ENCODE measurements around the gene MON1A. TPM values are rescaled to one million over a fixed set of nuclear protein-coding genes. Genes with fewer than 3 reads are reported as not detected.

The MON1A gene
- total RNA-seq, 2 donors from 2014 or later: 9.4 TPM

DNA sequence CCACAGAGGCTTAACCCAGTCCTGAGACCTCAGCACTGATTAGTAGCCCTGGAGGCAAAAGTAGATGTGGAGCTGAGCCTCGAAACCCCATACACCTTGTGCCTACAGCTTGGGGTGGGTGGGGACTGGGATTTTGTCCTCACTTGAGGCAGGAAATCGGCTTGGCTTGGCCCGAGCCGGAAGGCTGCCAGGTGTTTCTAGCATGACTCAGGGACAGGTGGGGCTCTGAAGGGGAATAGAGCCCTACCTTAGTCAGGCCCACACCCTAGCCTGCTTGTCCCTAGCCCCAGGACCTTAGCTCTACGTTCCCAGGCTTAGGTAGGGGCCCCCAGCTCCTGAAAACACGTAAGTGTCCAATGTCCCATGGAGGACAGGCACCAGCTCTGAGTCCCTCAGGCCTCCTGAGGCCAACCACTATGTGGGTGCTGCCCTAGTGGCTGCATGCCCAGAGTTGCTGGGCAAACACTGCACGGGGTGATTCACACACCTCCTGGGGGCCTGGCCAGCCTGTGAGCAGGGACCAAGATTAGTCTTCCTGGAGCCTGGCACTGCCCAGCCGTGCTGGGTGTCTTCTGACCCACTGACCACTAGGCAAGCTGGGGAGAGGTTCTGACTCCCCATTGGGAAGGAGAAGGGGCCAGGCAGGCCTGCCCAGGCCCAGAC, 29.0 kb downstream of the MON1A start:
- intact Hi-C loops (cut with DNase I, micrococcal nuclease): loop anchor here in 1 of 2 donors (10.0 kb wide), 1 partner anchor 96 kb away; the partner anchor contains the start of gene INKA1
- DNase-seq: peak; percentile 85 to 92
- ATAC-seq: peak; percentile 72

DNA sequence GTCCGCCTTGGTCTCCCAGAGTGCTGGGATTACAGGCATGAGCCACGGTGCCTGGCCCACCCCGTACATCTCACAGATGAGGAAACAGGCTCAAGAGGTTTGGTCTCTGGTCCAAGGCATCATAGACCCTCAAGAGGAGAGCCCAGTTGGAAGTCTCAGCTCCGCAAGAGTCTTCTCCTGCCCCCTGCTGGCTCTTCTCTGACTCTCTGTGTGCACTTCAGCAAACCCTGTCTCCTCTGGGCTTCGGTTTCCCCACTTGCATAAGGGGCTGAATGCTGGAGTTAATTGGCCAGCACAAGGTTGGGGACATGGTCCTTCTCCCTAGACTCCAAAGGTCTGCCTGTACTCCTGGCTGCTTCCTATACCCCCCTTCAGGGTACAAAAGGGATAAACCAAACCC, 29.8 kb downstream of the MON1A start:
- ATAC-seq (no peak), DNase-seq (no peak)
- intact Hi-C loops (cut with DNase I, micrococcal nuclease): loop anchor here in 1 of 2 donors (10.0 kb wide), 1 partner anchor 95 kb away; the partner anchor contains the start of gene INKA1

DNA sequence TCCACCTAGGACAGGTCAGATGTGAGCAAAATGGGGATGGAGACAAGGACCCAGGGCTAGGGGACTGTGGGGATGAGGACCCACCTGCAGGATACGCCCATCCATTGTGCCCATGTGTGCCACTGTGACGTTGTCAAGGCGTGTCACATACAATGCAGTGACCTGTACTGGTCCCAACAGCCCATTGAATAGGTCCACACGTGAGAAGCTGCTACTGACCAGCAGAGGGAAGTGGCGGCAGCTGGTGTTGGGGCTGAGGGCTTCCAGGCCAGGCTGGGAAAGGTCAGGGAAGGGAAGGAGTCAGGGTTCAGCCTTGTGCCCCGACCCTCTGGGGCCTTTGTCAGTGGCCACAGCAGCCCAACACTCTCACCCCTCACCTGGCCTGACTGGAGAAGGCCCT, 30.6 kb downstream of the MON1A start:
- intact Hi-C loops (cut with DNase I, micrococcal nuclease): no loop called here
- no peak for DNase-seq
- ATAC-seq: no peak

DNA sequence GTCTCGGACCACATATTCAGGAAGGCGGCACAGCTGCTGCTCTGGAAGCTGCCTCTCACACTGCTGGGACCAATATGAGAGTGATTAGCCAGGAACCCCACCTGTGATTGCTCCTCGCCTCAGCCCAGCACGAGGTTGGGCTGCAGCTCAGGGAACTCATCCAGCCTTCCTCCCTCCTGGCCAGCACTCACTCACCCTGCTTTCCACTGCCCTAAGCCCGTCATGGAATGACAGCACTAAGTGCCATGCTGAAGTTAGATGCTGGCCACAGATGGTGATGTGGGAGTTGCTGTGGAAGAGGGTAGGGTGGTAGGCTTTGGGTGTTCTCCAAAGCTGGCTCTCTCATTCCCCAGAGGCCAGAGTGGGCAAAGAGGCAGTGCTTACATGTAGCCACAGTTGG, 33.3 kb downstream of the MON1A start:
- intact Hi-C loops (cut with DNase I, micrococcal nuclease): no loop called here
- ATAC-seq (no peak), DNase-seq (no peak)

DNA sequence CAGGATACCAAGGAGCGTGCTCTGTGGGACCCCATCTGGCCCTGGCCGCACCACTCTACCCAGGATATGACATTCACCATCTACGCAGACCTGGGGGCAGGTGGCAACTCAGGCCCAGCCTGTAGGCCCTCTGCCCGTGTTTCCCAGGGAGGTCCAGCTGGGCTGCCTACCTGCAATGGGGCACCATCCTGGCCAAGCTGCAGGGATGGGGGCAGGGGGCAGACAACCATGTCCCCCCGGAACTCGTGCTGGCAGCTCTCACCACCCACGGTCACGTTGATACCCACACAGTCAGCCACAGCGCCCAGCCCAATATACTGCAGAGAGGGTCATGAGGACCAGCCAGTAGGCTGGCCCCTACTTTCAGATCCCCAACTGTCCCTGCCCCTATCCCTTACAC, 33.8 kb downstream of the MON1A start:
- DNase-seq: no peak
- intact Hi-C loops (cut with DNase I, micrococcal nuclease): no loop called here
- no peak for ATAC-seq

DNA sequence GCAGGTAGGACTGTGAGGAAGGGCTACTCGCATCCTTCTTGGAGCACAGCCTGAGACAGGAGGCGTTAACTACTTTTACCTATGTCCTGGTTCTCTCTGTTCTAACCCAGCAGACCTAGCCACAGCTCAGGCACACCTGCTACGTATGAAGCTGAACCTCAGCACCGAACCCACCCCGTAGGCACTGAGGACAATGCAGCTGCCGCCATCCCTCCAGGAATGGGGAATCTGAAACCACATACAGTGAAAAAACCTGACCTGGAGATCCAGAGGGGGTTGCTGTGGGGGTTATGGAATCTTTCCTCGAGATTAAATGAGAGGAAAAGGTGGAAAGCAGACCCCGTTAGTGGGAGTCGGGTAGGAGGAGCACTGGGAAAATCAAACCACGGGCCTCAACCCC, 40.3 kb downstream of the MON1A start:
- no peak for ATAC-seq
- intact Hi-C loops (cut with DNase I, micrococcal nuclease): no loop called here
- DNase-seq: no peak

DNA sequence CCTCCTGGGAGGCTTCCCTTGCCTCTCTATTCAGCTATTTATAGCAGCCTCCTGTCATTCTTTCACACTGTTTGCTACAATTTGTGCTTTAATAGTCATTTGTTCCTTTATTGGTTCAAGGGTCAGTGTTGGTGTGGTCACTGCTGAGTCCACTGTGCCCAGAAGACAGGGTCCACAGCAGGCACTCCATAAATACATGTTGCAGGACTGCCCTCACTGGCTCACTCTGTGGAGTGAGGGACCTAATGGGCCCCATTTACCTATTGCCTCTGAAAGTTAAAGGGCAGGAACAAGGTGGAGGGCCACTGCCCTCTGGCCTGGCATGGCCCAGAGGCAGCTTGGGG, 42.7 kb downstream of the MON1A start:
- ATAC-seq (no peak), DNase-seq (no peak)
- intact Hi-C loops (cut with DNase I, micrococcal nuclease): no loop called here

DNA sequence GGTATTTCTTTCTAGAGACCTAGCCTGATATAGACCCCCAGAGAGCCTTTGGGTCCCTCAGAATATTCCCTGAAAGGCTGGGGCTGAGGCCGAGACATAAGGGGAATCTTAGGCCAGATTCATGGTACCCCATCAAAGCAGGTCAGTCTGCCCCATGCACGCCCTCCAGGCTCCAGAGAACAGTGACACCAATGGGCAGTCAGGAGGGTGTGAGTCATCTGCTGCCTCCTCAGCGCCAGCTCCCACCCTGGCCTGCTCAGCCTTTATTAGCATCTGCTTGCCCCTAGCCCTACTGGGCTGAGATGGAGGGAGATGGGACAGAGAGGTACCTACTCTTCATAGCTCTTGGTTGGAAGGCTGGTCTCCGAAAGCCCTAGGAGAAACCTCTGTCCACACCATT, 45.6 kb downstream of the MON1A start:
- DNase-seq (no peak), ATAC-seq (peak; percentile 2)
- intact Hi-C loops (cut with DNase I, micrococcal nuclease): no loop called here

DNA sequence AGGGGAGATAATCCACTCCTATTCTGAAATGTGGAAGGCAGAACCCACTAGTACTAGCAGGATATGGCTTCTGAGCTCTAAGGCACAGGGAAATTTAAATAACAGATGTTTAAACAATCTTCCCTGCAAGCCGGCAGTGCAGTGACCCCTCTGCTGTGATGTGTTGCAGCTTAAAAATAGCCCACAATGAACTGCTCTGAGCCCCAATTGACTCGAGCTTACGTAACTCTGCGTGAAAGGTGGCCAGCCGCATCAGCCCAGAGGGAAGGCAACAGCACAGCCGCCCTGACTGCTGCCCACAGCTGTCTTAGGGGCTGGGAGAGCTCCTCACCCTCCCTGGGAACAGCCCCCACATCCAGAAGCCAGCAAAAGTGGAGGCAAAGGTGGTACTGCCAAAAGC, 47.4 kb downstream of the MON1A start:
- DNase-seq: no peak
- intact Hi-C loops (cut with DNase I, micrococcal nuclease): no loop called here
- no peak for ATAC-seq

DNA sequence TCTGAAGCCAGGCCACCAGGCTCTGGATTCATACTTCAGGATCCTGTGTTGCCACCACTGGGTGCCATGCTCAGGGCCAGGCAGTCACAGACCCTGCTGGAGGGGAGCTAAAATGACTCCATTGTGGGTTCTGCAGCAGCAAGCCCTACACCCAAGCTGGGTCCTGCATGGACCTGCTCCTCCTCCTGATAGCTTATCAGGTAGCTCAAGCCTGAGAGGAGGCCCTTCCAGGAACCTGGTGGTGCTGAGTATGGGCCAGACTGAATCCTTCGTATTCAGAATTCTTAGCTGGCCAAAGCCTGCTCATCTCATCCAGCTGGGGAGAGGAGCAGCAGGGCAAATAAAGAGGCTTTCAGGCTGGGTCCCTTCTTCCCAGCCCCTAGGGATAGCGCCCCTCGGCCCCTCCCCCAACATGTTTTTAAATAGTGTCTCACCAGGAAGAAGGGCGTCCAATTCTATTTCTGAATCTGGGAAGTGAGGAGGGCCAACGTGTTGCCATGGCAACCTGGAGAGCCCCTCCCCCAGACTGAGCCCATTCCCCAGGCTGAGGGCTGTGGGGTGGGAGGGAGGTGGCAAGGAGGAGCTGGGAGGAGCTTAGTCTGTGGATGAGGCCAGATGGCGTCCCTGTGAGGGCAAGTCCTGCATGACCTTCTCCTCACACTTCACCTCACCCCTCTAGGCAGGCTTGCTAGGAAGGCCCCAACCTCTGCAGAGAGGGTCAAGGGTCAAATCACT, 48.9 kb downstream of the MON1A start:
- no peak for DNase-seq
- no peak for ATAC-seq

DNA sequence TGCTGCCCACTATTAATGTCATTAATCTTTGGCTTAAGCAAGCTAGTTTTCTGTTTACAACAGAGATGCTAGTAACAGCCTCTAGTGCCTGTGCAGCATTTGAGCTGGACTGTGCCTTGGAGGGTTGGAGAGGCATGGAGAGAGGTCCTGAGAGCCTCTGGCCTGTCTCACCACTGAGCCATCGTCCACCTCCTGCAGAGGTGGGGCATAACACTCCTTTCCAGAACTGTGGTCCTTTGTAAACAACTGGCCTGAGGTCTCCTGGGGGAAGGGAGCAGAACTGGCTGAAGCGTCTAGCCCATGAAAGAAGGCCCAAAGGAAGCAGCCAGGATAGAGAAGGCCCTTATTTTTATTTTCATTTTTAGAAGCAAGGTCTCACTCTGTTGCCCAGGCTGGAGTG, 49.9 kb downstream of the MON1A start:
- intact Hi-C loops (cut with DNase I, micrococcal nuclease): no loop called here
- ATAC-seq (no peak), DNase-seq (no peak)

More for the DNA sequence above, 48.9 kb downstream of the MON1A start:
- intact Hi-C loops (cut with DNase I, micrococcal nuclease): no loop called here

DNA sequence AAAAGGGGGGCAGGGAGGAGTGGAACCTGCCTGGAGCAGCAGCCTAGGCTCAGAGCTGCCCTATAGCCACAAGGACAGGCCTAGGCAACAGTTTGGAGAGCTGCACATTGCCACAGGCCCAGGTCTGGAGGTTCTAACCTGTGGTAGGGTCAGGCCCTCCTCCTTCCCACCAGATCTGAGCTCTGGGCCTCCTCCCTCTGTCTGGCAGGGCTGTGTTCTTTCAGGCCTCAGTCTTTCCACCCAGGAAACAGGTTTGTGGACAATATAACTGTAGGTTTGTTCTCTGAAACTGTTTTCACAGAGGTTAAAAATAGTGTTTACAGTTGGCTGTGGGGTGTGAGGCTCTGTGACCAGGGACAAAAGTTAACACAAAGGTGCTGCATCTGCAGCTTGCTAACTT, 50.9 kb downstream of the MON1A start:
- intact Hi-C loops (cut with DNase I, micrococcal nuclease): no loop called here
- no peak for ATAC-seq
- DNase-seq: no peak

DNA sequence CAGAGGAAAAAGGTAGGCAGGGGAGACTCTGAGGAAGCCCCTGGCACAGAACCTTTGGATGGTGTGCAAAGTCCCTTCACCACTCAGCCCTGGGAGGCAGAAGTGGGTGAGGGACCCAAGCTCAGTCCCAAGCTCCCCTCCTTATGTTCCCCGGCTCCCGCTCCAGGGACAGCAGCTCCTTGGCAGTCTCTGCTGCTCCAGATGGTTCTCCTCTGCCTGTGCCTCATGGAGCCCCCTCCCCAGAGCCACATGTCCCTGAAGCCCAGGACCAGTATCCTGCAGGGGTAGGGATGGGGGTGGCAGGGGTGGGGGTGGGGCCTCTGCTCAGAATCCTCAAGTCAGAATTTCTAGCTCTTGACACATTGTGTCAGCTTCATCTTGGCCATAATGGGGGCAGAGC, 51.9 kb downstream of the MON1A start:
- intact Hi-C loops (cut with DNase I, micrococcal nuclease): no loop called here
- DNase-seq: no peak
- ATAC-seq: no peak

DNA sequence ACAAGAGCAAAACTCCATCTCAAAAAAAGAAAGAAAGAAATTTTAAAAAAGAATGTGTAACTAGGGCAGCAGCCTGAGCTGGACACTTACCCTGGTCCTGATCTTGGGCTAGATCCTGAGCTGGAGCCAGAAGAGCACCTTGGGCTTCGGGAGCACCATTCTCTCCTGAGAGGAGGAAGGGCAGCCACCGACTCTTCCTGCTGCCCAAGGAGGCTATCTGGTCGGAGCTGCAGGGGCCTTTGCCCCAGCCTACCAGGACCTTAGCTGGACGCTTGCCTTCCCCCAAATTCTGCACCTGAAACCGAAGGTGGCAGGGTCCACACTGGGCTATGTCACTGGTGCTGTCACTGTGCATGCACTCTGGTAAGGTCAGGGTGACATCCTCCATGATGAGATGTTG, 53.0 kb downstream of the MON1A start:
- intact Hi-C loops (cut with DNase I, micrococcal nuclease): no loop called here
- ATAC-seq: no peak
- no peak for DNase-seq

DNA sequence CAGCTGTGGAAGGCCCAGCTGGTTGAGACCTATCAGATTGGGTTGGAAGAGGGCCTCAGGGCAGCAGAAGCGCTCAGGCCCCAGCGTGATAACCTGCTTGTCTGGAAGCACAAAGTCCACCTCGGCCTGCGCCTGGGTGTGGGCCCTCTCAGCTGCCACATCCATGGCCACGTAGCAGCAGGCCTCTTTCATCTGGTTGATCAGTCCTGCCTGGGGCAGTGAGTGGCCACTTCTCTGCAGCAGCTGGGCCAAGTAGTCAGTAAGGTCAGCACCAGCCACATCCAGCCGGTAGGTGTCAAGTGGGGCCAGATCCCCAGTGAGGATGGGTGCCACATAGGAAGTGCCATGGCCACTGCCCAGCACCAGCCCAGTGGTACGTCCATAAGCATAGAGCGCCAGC, 56.0 kb downstream of the MON1A start:
- ATAC-seq: peak; percentile 95
- intact Hi-C loops (cut with DNase I, micrococcal nuclease): no loop called here
- peak; percentile 83 to 86 for DNase-seq

DNA sequence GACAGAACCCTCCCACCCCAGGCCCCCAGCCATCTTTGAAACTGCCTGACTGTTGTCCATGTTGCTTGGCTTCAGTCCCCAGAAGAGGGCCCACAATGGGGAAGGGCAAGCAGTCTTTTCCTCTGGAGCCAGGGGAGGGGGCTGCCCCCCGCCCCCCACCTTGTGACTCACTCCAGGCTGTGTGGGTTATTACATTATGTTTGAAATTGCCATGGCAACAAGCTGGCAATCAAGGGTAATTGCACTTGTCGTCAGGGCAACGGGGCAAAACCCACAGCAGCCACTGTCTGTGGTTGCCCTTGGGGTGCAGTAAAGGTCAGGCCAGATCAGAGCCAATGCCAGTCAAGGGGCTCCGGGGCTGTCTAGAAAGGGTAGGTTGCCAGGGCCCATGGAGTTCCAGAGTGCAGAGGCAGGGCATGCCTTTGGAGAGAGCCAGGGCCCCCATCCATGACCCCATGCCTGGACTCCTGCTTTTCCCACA, 56.8 kb downstream of the MON1A start:
- ATAC-seq: peak; percentile 12
- DNase-seq: no peak
- intact Hi-C loops (cut with DNase I, micrococcal nuclease): no loop called here

DNA sequence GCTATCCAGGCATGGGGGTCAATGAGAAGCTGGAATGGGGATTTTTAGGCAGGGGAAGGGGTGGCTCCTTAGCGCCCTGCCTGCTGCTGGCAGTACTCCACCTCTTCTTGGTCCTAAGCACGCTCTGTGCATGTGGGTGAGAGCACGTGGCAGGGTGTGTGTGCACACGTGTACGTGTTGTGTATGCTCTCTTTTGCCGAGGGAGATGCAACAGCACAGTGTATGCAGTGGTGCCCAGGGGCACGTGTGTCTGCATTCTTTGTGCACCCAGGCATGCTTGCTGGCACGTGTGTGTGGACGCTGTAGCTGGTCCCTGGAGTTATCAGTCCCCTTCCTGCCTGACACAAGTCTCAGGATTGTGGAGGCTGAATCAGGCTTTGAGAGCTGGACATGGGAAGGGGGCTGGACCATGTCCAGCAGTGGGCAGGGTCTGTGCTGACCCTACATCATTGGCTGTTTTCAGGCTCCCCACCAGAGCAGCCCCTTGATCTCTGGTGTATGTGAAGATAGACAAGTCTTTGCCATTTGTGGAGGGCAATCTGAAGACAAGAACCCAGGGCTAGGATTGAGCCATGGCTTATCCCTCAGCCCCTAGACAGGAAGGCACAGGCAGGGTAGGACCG, 58.0 kb downstream of the MON1A start:
- DNase-seq: no peak
- intact Hi-C loops (cut with DNase I, micrococcal nuclease): no loop called here
- no peak for ATAC-seq

DNA sequence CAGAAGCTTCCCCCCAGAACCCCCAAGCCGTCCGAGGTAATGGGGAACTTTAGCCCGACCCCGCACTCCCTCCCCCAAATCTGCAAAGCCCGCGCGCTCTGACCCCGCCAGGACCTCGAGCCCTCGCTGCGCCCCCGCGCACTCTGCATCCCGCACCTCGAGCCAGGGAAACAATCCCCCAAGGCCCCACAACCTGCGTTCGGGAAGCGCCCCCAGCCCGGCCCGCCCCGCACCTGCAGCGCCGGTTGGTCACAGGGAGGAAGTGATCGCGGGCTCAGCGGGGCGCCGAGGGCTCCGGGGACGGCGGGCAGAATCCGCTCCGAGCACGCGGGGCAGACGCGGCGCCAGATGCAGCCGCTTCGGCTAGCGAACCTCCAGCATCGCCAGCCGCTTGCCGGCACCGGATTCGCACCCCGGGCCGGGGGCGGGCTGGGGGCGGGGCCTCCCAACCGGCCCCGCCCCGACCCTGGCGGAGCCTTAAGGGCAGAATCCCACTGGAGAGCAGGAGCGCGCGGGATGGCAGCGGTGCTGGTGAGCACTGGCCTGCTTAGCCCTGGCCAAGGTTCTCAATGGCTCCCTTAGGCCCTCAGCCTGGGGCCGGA, 60.0 kb downstream of the MON1A start, which contains the start of gene CAMKV:
CAMKV (minus strand) TSS at position 382 of the 602 bp plus-strand sequence. CDS start 7,518 bp downstream, outside the sequence.
- DNase-seq: no peak
- intact Hi-C loops (cut with DNase I, micrococcal nuclease): no loop called here
- peak; percentile 20 for ATAC-seq

DNA sequence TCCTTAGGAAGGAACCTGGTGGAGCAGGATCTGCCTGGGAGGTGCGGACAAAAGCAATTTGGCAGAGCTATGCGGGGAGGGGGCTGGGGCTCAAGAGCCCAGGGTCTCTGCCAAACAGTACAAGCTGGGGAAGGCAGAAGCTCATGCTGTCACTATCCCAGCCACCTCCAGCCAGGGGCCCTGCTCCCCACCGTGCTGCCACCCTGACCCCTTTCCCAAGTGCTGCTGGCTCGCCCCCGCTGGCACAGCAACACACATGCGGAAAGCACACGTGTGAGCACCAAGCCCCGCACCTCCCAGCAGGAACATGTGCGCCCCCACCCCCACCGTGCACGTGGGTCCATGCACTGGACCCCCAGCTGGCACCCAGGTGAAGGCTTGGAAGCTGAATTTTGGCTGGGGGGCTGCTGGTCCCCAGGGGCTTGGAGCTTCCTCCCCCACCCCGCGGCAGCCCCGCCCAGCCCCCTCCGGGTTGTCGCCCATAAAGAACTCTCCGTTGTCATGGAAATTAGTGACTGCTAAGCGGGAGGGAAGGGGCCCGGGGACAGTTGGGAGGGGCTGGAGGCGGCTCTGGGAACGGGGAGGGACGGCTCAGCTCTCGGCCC, 60.6 kb downstream of the MON1A start:
- intact Hi-C loops (cut with DNase I, micrococcal nuclease): no loop called here
- DNase-seq (no peak), ATAC-seq (no peak)

Data from left colon (tissue), 2 donors.